Activated naive CD4-positive, alpha-beta T cell treated with anti-CD3 and anti-CD28 coated beads, Interleukin-2, amount 50 U/mL, for 24 hours (primary cell): Measurements from ENCODE around the gene APOBEC3B.
"Not testable (repeated sequence)": the region's sequence is repeated elsewhere in the genome, so short reads cannot be mapped to it uniquely, and the experiment has no call there.

ENCODE experiments used
- H3K27ac Mint-ChIP-seq: one replicate; pipeline ENCODE4 v1.8.0; 2021; ENCODE audit warnings: mild to moderate bottlenecking, mixed read lengths
- H3K27me3 Mint-ChIP-seq: one replicate; pipeline ENCODE4 v1.8.0; 2021; ENCODE audit warnings: mixed read lengths
- H3K36me3 Mint-ChIP-seq: one replicate; pipeline ENCODE4 v1.8.0; 2021; ENCODE audit warnings: mixed read lengths
- H3K4me1 Mint-ChIP-seq: one replicate; pipeline ENCODE4 v1.8.0; 2021; ENCODE audit warnings: mixed read lengths
- H3K4me3 Mint-ChIP-seq: one replicate; pipeline ENCODE4 v1.8.0; 2021; ENCODE audit warnings: mild to moderate bottlenecking, mixed read lengths
- H3K9me3 Mint-ChIP-seq: one replicate; pipeline ENCODE4 v1.8.0; 2021; ENCODE audit warnings: mixed read lengths

APOBEC3B gene

GRCh38 chr22:38981992-38982927 is at the start of gene APOBEC3B:
Gene APOBEC3B (plus strand): TSS chr22:38982347. CDS start chr22:38982454, 107 bp downstream.
- peak within 1 kb of the TSS; percentile 55 for H3K27ac Mint-ChIP-seq

GRCh38 chr22:38935023-38935422 is 47.1 kb upstream of the APOBEC3B start:
- Mint-ChIP-seq H3K4me3 (no peak overlapping the region), H3K36me3 (peaks cover 4% of the 10 kb centered on the region), H3K4me1 (no peaks in the 10 kb centered on the region), H3K27ac (no peak overlapping the region), H3K27me3 (peaks cover 1% of the 10 kb centered on the region), H3K9me3 (no peaks in the 10 kb centered on the region)

More at GRCh38 chr22:38981992-38982927, at the start of gene APOBEC3B:
- peaks cover 26% of the 10 kb centered on the region for H3K4me1 Mint-ChIP-seq
- no peaks in the 10 kb centered on the region for H3K9me3 Mint-ChIP-seq
- no peaks in the 10 kb centered on the region for H3K27me3 Mint-ChIP-seq
- no peaks in the 10 kb centered on the region for H3K36me3 Mint-ChIP-seq
- H3K4me3 Mint-ChIP-seq, result peak within 1 kb of the TSS; percentile 79

GRCh38 chr22:38935616-38936015 is 46.5 kb upstream of the APOBEC3B start:
- peaks cover 1% of the 10 kb centered on the region for H3K27me3 Mint-ChIP-seq
- H3K27ac Mint-ChIP-seq, result no peak overlapping the region
- H3K36me3 Mint-ChIP-seq, result peaks cover 4% of the 10 kb centered on the region
- H3K4me1 Mint-ChIP-seq, result no peaks in the 10 kb centered on the region
- H3K9me3 Mint-ChIP-seq, result no peaks in the 10 kb centered on the region
- no peak overlapping the region for H3K4me3 Mint-ChIP-seq

GRCh38 chr22:38936562-38936961 is 45.6 kb upstream of the APOBEC3B start:
- Mint-ChIP-seq H3K9me3 (no peaks in the 10 kb centered on the region), H3K4me3 (no peak overlapping the region), H3K27ac (no peak overlapping the region), H3K4me1 (peaks cover 9% of the 10 kb centered on the region), H3K27me3 (peaks cover 1% of the 10 kb centered on the region), H3K36me3 (peaks cover 4% of the 10 kb centered on the region)

GRCh38 chr22:38937036-38937435 is 45.1 kb upstream of the APOBEC3B start:
- peaks cover 4% of the 10 kb centered on the region for H3K36me3 Mint-ChIP-seq
- H3K9me3 Mint-ChIP-seq, result no peaks in the 10 kb centered on the region
- H3K27me3 Mint-ChIP-seq, result peaks cover 1% of the 10 kb centered on the region
- H3K4me1 Mint-ChIP-seq, result peaks cover 14% of the 10 kb centered on the region
- H3K27ac Mint-ChIP-seq, result peak overlapping the region; percentile 66
- H3K4me3 Mint-ChIP-seq, result no peak overlapping the region

GRCh38 chr22:38937541-38937940 is 44.6 kb upstream of the APOBEC3B start:
- Mint-ChIP-seq H3K9me3 (no peaks in the 10 kb centered on the region), H3K27me3 (peaks cover 1% of the 10 kb centered on the region), H3K4me3 (no peak overlapping the region), H3K4me1 (peaks cover 19% of the 10 kb centered on the region), H3K36me3 (no peaks in the 10 kb centered on the region), H3K27ac (peak overlapping the region; percentile 66)

GRCh38 chr22:38938221-38938620 is 43.9 kb upstream of the APOBEC3B start:
- Mint-ChIP-seq H3K4me3 (no peak overlapping the region), H3K9me3 (no peaks in the 10 kb centered on the region), H3K27me3 (peaks cover 1% of the 10 kb centered on the region), H3K27ac (peak overlapping the region; percentile 53), H3K36me3 (no peaks in the 10 kb centered on the region), H3K4me1 (peaks cover 26% of the 10 kb centered on the region)

GRCh38 chr22:38938925-38939324 is 43.2 kb upstream of the APOBEC3B start:
- no peak overlapping the region for H3K4me3 Mint-ChIP-seq

GRCh38 chr22:38940811-38941384 is 41.2 kb upstream of the APOBEC3B start:
- Mint-ChIP-seq H3K4me1 (peaks cover 31% of the 10 kb centered on the region), H3K9me3 (no peaks in the 10 kb centered on the region), H3K4me3 (peak overlapping the region; percentile 70), H3K36me3 (no peaks in the 10 kb centered on the region), H3K27me3 (no peaks in the 10 kb centered on the region), H3K27ac (peak overlapping the region; percentile 93)

More at GRCh38 chr22:38938925-38939324, 43.2 kb upstream of the APOBEC3B start:
- no peak overlapping the region for H3K27ac Mint-ChIP-seq
- H3K36me3 Mint-ChIP-seq, result no peaks in the 10 kb centered on the region
- H3K27me3 Mint-ChIP-seq, result peaks cover 1% of the 10 kb centered on the region
- no peaks in the 10 kb centered on the region for H3K9me3 Mint-ChIP-seq
- peaks cover 31% of the 10 kb centered on the region for H3K4me1 Mint-ChIP-seq

GRCh38 chr22:38941488-38941987 is 40.6 kb upstream of the APOBEC3B start:
- Mint-ChIP-seq H3K9me3 (no peaks in the 10 kb centered on the region), H3K27me3 (no peaks in the 10 kb centered on the region), H3K4me3 (peak overlapping the region; percentile 70), H3K36me3 (no peaks in the 10 kb centered on the region), H3K27ac (peak overlapping the region; percentile 93), H3K4me1 (peaks cover 31% of the 10 kb centered on the region)

- Mint-ChIP-seq H3K36me3 (no peaks in the 10 kb centered on the region), H3K9me3 (no peaks in the 10 kb centered on the region), H3K27ac (peak overlapping the region; percentile 6), H3K27me3 (peaks cover 3% of the 10 kb centered on the region), H3K4me1 (peaks cover 40% of the 10 kb centered on the region), H3K4me3 (no peak overlapping the region)
Observed at GRCh38 chr22:38942702-38943101, 39.4 kb upstream of the APOBEC3B start.

GRCh38 chr22:38943201-38943600 is 38.9 kb upstream of the APOBEC3B start:
- no peaks in the 10 kb centered on the region for H3K36me3 Mint-ChIP-seq
- peaks cover 3% of the 10 kb centered on the region for H3K27me3 Mint-ChIP-seq
- no peaks in the 10 kb centered on the region for H3K9me3 Mint-ChIP-seq
- peak overlapping the region; percentile 3 for H3K4me3 Mint-ChIP-seq
- H3K27ac Mint-ChIP-seq, result peak overlapping the region; percentile 81
- peaks cover 42% of the 10 kb centered on the region for H3K4me1 Mint-ChIP-seq

GRCh38 chr22:38943882-38944281 is 38.3 kb upstream of the APOBEC3B start:
- H3K27ac Mint-ChIP-seq, result no peak overlapping the region
- no peak overlapping the region for H3K4me3 Mint-ChIP-seq
- H3K9me3 Mint-ChIP-seq, result no peaks in the 10 kb centered on the region
- H3K36me3 Mint-ChIP-seq, result no peaks in the 10 kb centered on the region
- peaks cover 3% of the 10 kb centered on the region for H3K27me3 Mint-ChIP-seq
- H3K4me1 Mint-ChIP-seq, result peaks cover 42% of the 10 kb centered on the region

- Mint-ChIP-seq H3K27me3 (peaks cover 3% of the 10 kb centered on the region), H3K27ac (no peak overlapping the region), H3K9me3 (no peaks in the 10 kb centered on the region), H3K4me3 (no peak overlapping the region), H3K36me3 (no peaks in the 10 kb centered on the region), H3K4me1 (peaks cover 42% of the 10 kb centered on the region)
Observed at GRCh38 chr22:38944653-38945052, 37.5 kb upstream of the APOBEC3B start.

- H3K4me3 Mint-ChIP-seq, H3K9me3 Mint-ChIP-seq, H3K27me3 Mint-ChIP-seq, H3K27ac Mint-ChIP-seq, H3K36me3 Mint-ChIP-seq: not testable (repeated sequence)
- peaks cover 40% of the 10 kb centered on the region for H3K4me1 Mint-ChIP-seq
Observed at GRCh38 chr22:38945706-38946338, 36.3 kb upstream of the APOBEC3B start.
